Sigmoid colon (tissue), 4 donors: Measurements from ENCODE around the gene NOS1.

Experiments used
- EP300 ChIP-seq, 4 donors: sonication (generic); formaldehyde crosslinking; IDR thresholded peaks; one replicate each; pipeline ENCODE4 v1.6.1; 2017; ENCODE audit warnings: antibody characterized with exemption in 4 of 4
- TF ChIP-seq, protein P1 (sequence below), 4 experiments: fragments of 450-650 bp in 3 of 4; fragments of 200-600 bp in 1 of 4; IDR thresholded peaks; one replicate each; pipeline ENCODE4 v1.5.1; 2016 to 2019; ENCODE audit warnings: antibody characterized with exemption in 4 of 4, mild to moderate bottlenecking in 3 of 4, moderate library complexity in 2 of 4

DNA sequence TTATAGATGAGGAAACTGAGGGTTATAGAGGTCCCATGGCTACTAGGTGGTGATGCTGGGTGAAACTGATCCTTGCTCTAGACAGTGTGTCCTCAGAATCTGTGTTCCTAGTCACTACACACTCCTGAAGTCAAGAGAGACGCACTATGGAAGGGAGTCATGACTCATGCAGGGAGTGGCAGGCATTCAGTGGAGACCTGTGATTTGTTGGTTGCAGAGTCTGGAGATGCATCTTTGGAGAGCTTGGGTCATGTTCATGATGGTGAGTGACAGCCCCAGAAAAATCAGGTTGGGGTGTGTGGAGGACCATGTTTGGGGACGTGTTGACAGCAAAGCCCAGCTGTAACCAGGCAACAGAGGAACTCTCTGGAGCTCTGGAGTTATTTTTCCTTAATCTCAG, 133.2 kb downstream of the NOS1 start:
- TF ChIP-seq, protein P1, sequence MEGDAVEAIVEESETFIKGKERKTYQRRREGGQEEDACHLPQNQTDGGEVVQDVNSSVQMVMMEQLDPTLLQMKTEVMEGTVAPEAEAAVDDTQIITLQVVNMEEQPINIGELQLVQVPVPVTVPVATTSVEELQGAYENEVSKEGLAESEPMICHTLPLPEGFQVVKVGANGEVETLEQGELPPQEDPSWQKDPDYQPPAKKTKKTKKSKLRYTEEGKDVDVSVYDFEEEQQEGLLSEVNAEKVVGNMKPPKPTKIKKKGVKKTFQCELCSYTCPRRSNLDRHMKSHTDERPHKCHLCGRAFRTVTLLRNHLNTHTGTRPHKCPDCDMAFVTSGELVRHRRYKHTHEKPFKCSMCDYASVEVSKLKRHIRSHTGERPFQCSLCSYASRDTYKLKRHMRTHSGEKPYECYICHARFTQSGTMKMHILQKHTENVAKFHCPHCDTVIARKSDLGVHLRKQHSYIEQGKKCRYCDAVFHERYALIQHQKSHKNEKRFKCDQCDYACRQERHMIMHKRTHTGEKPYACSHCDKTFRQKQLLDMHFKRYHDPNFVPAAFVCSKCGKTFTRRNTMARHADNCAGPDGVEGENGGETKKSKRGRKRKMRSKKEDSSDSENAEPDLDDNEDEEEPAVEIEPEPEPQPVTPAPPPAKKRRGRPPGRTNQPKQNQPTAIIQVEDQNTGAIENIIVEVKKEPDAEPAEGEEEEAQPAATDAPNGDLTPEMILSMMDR (IDR thresholded peaks at IDR 0.05) = no peak
- TF ChIP-seq EP300 (IDR thresholded peaks at IDR 0.05) = no peak
